Neural progenitor cell (in vitro differentiated cells): ENCODE measurements around the gene GLIPR1L2. TPM values are rescaled to one million over a fixed set of nuclear protein-coding genes. Genes with fewer than 3 reads are reported as not detected.

Experiments
- DNase-seq: peaks from one replicate; pipeline ENCODE4 v3.0.0-alpha.2; 2016; ENCODE audit warnings: low spot score
- H2AFZ ChIP-seq: fragments of 200-600 bp; sonication (generic); replicated peaks from 2 replicates; pipeline ENCODE4 v1.6.1; 2016; ENCODE audit warnings: antibody characterized with exemption
- H3F3A ChIP-seq: fragments of 200-600 bp; sonication (generic); 2 replicates; pipeline ENCODE4 v1.6.1; 2016; ENCODE audit warnings: antibody characterized with exemption, low read depth
- H3K27ac ChIP-seq: fragments of 200-600 bp; sonication (generic); 2 replicates; pipeline ENCODE4 v1.5.1; 2016; ENCODE audit warnings: mild to moderate bottlenecking
- H3K27me3 ChIP-seq: fragments of 200-600 bp; sonication (generic); 2 replicates; pipeline ENCODE4 v1.6.1; 2016; ENCODE audit warnings: mild to moderate bottlenecking, moderate library complexity
- H3K36me3 ChIP-seq: fragments of 200-600 bp; sonication (generic); 2 replicates; pipeline ENCODE4 v1.5.1; 2016
- H3K4me1 ChIP-seq: fragments of 200-600 bp; sonication (generic); 2 replicates; pipeline ENCODE4 v1.6.1; 2016; ENCODE audit warnings: mixed run types
- H3K4me2 ChIP-seq: fragments of 200-600 bp; sonication (generic); 2 replicates; pipeline ENCODE4 v1.6.1; 2016
- H3K4me3 ChIP-seq: fragments of 200-600 bp; sonication (generic); 2 replicates; pipeline ENCODE4 v1.5.1; 2016
- H3K79me2 ChIP-seq: fragments of 200-600 bp; sonication (generic); 2 replicates; pipeline ENCODE4 v1.6.1; 2016; ENCODE audit warnings: low read depth
- H3K9ac ChIP-seq: fragments of 200-600 bp; sonication (generic); 2 replicates; pipeline ENCODE4 v1.6.1; 2016
- H3K9me3 ChIP-seq: fragments of 200-600 bp; sonication (generic); 2 replicates; pipeline ENCODE4 v1.5.1; 2016; ENCODE audit warnings: low read depth
- H4K20me1 ChIP-seq: fragments of 200-600 bp; sonication (generic); 2 replicates; pipeline ENCODE4 v1.6.1; 2016; ENCODE audit warnings: low read depth
- H3K27ac Mint-ChIP-seq: 3 replicates; pipeline ENCODE4 v1.8.0; 2021; ENCODE audit warnings: mixed read lengths
- H3K27me3 Mint-ChIP-seq: 2 replicates; pipeline ENCODE4 v1.8.0; 2022; ENCODE audit warnings: low read depth, mild to moderate bottlenecking, inconsistent platforms, moderate library complexity, mixed read lengths; ENCODE audit not compliant: insufficient read depth
- H3K36me3 Mint-ChIP-seq: 3 replicates; pipeline ENCODE4 v1.8.0; 2021; ENCODE audit warnings: mixed read lengths
- H3K4me1 Mint-ChIP-seq: 3 replicates; pipeline ENCODE4 v1.8.0; 2021; ENCODE audit warnings: mixed read lengths
- H3K4me3 Mint-ChIP-seq: 3 replicates; pipeline ENCODE4 v1.8.0; 2021; ENCODE audit warnings: mild to moderate bottlenecking, moderate library complexity, mixed read lengths
- H3K9me3 Mint-ChIP-seq: 3 replicates; pipeline ENCODE4 v1.8.0; 2020; ENCODE audit warnings: mixed read lengths
- CTCF ChIP-seq: fragments of 200-600 bp; sonication (generic); IDR thresholded peaks from 2 replicates; pipeline ENCODE4 v1.5.1; 2017; ENCODE audit warnings: antibody characterized with exemption, mild to moderate bottlenecking
- EZH2 ChIP-seq: fragments of 200-600 bp; sonication (generic); IDR thresholded peaks from 2 replicates; pipeline ENCODE4 v1.6.1; 2017; ENCODE audit warnings: antibody characterized with exemption, mild to moderate bottlenecking, moderate library complexity
- EZH2phosphoT487 ChIP-seq: fragments of 200-600 bp; sonication (generic); IDR thresholded peaks from 2 replicates; pipeline ENCODE4 v1.6.1; 2017; ENCODE audit warnings: antibody characterized with exemption
- total RNA-seq: library from RNA; depleted of rRNA; stranded (reverse); fragments of >200 nt; gene quantifications from 2 replicates; pipeline ENCODE4 v1.2.3, GENCODE V29; 2015; ENCODE audit warnings: low replicate concordance

GLIPR1L2 gene
- total RNA-seq, 1 donor from 2014 or later = not detected

GRCh38 chr12:75447691-75448393 is 57.0 kb downstream of the GLIPR1L2 start:
- no peaks in the 10 kb centered on the region for H3K36me3 ChIP-seq
- no peak overlapping the region for H3K4me3 Mint-ChIP-seq
- H3K36me3 Mint-ChIP-seq = no peaks in the 10 kb centered on the region
- no peaks in the 10 kb centered on the region for H4K20me1 ChIP-seq
- H3K27me3 ChIP-seq = no peaks in the 10 kb centered on the region
- no peak overlapping the region for H3K27ac ChIP-seq
- no peaks in the 10 kb centered on the region for H3F3A ChIP-seq
- H3K9ac ChIP-seq = no peak overlapping the region
- H3K79me2 ChIP-seq = no peaks in the 10 kb centered on the region
- H2AFZ ChIP-seq = no peak overlapping the region
- H3K9me3 ChIP-seq = no peaks in the 10 kb centered on the region
- no peaks in the 10 kb centered on the region for H3K4me1 ChIP-seq
- TF ChIP-seq CTCF = no peak
- no peak overlapping the region for H3K27ac Mint-ChIP-seq
- no peaks in the 10 kb centered on the region for H3K4me1 Mint-ChIP-seq
- no peaks in the 10 kb centered on the region for H3K27me3 Mint-ChIP-seq
- no peaks in the 10 kb centered on the region for H3K9me3 Mint-ChIP-seq
- no peak overlapping the region for H3K4me3 ChIP-seq
- no peak overlapping the region for H3K4me2 ChIP-seq
- DNase-seq = no peak

- Histone ChIP-seq H3K9me3 (no peaks in the 10 kb centered on the region), H3K9ac (no peak overlapping the region), H3K4me2 (no peak overlapping the region), H3K27ac (no peak overlapping the region), H3K4me3 (no peak overlapping the region), H3K79me2 (no peaks in the 10 kb centered on the region), H3K27me3 (no peaks in the 10 kb centered on the region), H2AFZ (peak overlapping the region; percentile 65), H3K4me1 (no peaks in the 10 kb centered on the region), H3K36me3 (no peaks in the 10 kb centered on the region), H4K20me1 (no peaks in the 10 kb centered on the region), H3F3A (no peaks in the 10 kb centered on the region)
- H3K9me3 Mint-ChIP-seq = peaks cover 3% of the 10 kb centered on the region
- DNase-seq = no peak
- no peak overlapping the region for H3K4me3 Mint-ChIP-seq
- H3K36me3 Mint-ChIP-seq = no peaks in the 10 kb centered on the region
- H3K27ac Mint-ChIP-seq = no peak overlapping the region
- H3K4me1 Mint-ChIP-seq = no peaks in the 10 kb centered on the region
- H3K27me3 Mint-ChIP-seq = no peaks in the 10 kb centered on the region
- TF ChIP-seq CTCF (no peak), EZH2 (no peak), EZH2phosphoT487 (no peak)
These were observed 61.9 kb downstream of the GLIPR1L2 start for GRCh38 chr12:75452675-75453330.

- no peaks in the 10 kb centered on the region for H3K79me2 ChIP-seq
- no peaks in the 10 kb centered on the region for H4K20me1 ChIP-seq
- no peak for TF ChIP-seq EZH2phosphoT487
- no peak for TF ChIP-seq EZH2
- no peak for TF ChIP-seq CTCF
- no peaks in the 10 kb centered on the region for H3K4me1 ChIP-seq
- H3K9ac ChIP-seq = no peak overlapping the region
- no peak overlapping the region for H3K4me3 Mint-ChIP-seq
- H3K4me2 ChIP-seq = no peak overlapping the region
- no peak for DNase-seq
- no peak overlapping the region for H3K27ac ChIP-seq
- peaks cover 12% of the 10 kb centered on the region for H3K9me3 Mint-ChIP-seq
- H3K9me3 ChIP-seq = no peaks in the 10 kb centered on the region
- no peaks in the 10 kb centered on the region for H3F3A ChIP-seq
- no peaks in the 10 kb centered on the region for H3K36me3 Mint-ChIP-seq
- H3K4me3 ChIP-seq = no peak overlapping the region
- H3K27me3 ChIP-seq = no peaks in the 10 kb centered on the region
- no peak overlapping the region for H2AFZ ChIP-seq
- no peak overlapping the region for H3K27ac Mint-ChIP-seq
- H3K4me1 Mint-ChIP-seq = no peaks in the 10 kb centered on the region
- no peaks in the 10 kb centered on the region for H3K27me3 Mint-ChIP-seq
- no peaks in the 10 kb centered on the region for H3K36me3 ChIP-seq
These were observed 65.0 kb downstream of the GLIPR1L2 start for GRCh38 chr12:75455839-75456238.
